Prostate gland (tissue), 2 donors: ENCODE data around the gene STAT5A.

Experiments used
- CTCF ChIP-seq, 4 experiments: fragments of 200-600 bp in 2 of 4; fragments of 450-650 bp in 2 of 4; sonication (generic) in 2 of 4; IDR thresholded peaks; 1 replicate in 3 of 4; 2 replicates in 1 of 4; pipeline ENCODE4 v1.5.1; 2016 to 2019; ENCODE audit warnings: antibody characterized with exemption in 4 of 4, mild to moderate bottlenecking in 2 of 4, moderate library complexity in 2 of 4
- POLR2A ChIP-seq: fragments of 450-650 bp; IDR thresholded peaks from one replicate; pipeline ENCODE4 v1.6.1; 2016; ENCODE audit warnings: antibody characterized with exemption, mild to moderate bottlenecking
- POLR2AphosphoS5 ChIP-seq: sonication (generic); formaldehyde crosslinking; IDR thresholded peaks from one replicate; pipeline ENCODE4 v1.6.1; 2017; ENCODE audit warnings: antibody characterized with exemption

GRCh38 chr17:42268236-42268635 lies 20.1 kb upstream of the STAT5A start:
- TF ChIP-seq POLR2AphosphoS5: no peak
- TF ChIP-seq CTCF (IDR thresholded peaks at IDR 0.05): no peak
- TF ChIP-seq POLR2A: no peak
